ENCODE results near the gene LILRA2. TPM values are rescaled to one million over a fixed set of nuclear protein-coding genes. Genes with fewer than 3 reads are reported as not detected.

The LILRA2 gene
- not detected for total RNA-seq

GRCh38 chr19:54573330-54573872 lies at the start of gene LILRA2:
Gene LILRA2, plus strand, starts transcription at chr19:54573790. Its CDS starts 89 bp downstream, at chr19:54573879.
- Mint-ChIP-seq H3K27ac (no peak within 1 kb of the TSS), H3K27me3 (ENCODE audit: low read depth) (peaks cover 27% of the 10 kb centered on the region), H3K9me3 (ENCODE audit: insufficient read depth) (no peaks in the 10 kb centered on the region), H3K36me3 (ENCODE audit: low read depth) (no peaks in the 10 kb centered on the region), H3K4me3 (no peak within 1 kb of the TSS), H3K4me1 (ENCODE audit: low read depth) (peaks cover 23% of the 10 kb centered on the region)
- CTCF ChIA-PET, result no interaction called here
- no peak for DNase-seq
- POLR2A ChIA-PET, result no interaction called here
- peak; percentile 73 for ATAC-seq

GRCh38 chr19:54525636-54526035 lies 48.0 kb upstream of the LILRA2 start:
- peaks cover 10% of the 10 kb centered on the region for H3K36me3 Mint-ChIP-seq (ENCODE audit: low read depth)
- no peak for DNase-seq
- peaks cover 11% of the 10 kb centered on the region for H3K27me3 Mint-ChIP-seq (ENCODE audit: low read depth)
- ChIA-PET POLR2A (no interaction called here), CTCF (no interaction called here)
- H3K4me3 Mint-ChIP-seq, result no peak overlapping the region
- no peak overlapping the region for H3K27ac Mint-ChIP-seq
- no peaks in the 10 kb centered on the region for H3K9me3 Mint-ChIP-seq (ENCODE audit: insufficient read depth)
- peaks cover 48% of the 10 kb centered on the region for H3K4me1 Mint-ChIP-seq (ENCODE audit: low read depth)
- ATAC-seq, result no peak

DNA sequence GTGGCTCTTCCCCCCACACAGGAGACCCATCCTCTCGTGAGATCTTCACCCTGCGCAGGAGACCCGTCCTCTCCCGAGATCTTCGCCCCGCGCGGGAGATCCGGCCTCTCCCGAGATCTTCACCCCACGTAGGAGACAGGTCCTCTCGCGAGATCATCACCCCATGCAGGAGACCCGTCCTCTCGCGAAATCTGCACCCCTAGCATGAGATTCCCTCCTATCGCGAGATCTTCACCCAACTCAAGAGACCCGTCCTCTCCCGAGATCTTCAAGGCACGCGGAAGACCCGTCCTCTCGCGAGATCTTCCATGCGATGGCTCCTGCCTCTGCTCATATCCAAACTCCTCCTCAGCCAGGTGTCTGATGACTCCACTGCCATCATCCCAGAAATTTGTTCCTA lies 46.6 kb upstream of the LILRA2 start:
- Mint-ChIP-seq H3K27me3 (ENCODE audit: low read depth) (peaks cover 13% of the 10 kb centered on the region), H3K4me1 (ENCODE audit: low read depth) (peaks cover 42% of the 10 kb centered on the region), H3K27ac (no peak overlapping the region), H3K36me3 (ENCODE audit: low read depth) (peaks cover 10% of the 10 kb centered on the region), H3K4me3 (no peak overlapping the region), H3K9me3 (ENCODE audit: insufficient read depth) (no peaks in the 10 kb centered on the region)
- POLR2A ChIA-PET, result no interaction called here
- ATAC-seq (no peak), DNase-seq (no peak)
- CTCF ChIA-PET, result no interaction called here

DNA sequence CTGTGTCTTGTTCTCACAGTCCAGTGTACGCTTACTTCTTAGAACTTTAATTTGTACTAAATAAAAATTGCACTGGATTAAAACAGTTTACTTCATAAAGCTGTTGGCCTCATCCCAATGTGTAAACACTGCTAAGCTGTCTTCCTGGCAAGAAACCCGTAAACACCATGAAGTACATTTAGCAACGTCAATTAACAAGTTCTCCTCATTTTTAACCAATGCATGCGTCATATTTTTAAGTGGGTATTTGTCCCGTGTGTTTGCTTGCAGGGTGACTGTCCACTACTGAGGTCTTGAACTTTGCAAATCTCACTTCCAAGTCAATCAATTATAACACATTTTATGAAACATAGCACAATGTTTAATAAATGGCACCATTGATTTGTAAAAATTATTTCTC lies 42.7 kb upstream of the LILRA2 start:
- Mint-ChIP-seq H3K27ac (no peak overlapping the region), H3K4me1 (ENCODE audit: low read depth) (peaks cover 54% of the 10 kb centered on the region), H3K27me3 (ENCODE audit: low read depth) (peaks cover 28% of the 10 kb centered on the region), H3K9me3 (ENCODE audit: insufficient read depth) (no peaks in the 10 kb centered on the region), H3K4me3 (no peak overlapping the region), H3K36me3 (ENCODE audit: low read depth) (peaks cover 11% of the 10 kb centered on the region)
- DNase-seq, result no peak
- ATAC-seq, result no peak
- CTCF ChIA-PET, result no interaction called here
- POLR2A ChIA-PET, result no interaction called here

DNA sequence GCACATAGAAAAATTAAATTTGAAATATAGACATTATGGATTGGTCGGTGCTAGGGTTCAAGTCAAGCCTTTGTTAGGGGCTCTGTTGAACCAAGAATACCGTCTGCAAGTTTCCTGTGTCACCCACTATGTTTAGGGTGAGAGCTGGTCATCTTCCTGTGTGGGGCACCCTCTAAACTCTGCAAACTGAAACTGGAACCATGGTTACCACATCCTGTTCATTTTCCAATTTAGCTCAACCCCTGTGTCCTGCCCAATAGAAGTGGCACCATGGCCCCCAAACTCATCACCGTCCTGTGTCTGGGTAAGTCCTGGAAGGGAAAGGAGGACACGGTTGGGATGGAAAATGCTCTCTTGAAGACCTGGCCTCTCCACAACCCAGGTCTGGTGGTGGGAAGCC lies 41.1 kb upstream of the LILRA2 start:
- Mint-ChIP-seq H3K27me3 (ENCODE audit: low read depth) (peaks cover 34% of the 10 kb centered on the region), H3K4me3 (peak overlapping the region; percentile 69), H3K4me1 (ENCODE audit: low read depth) (peaks cover 67% of the 10 kb centered on the region), H3K36me3 (ENCODE audit: low read depth) (peaks cover 10% of the 10 kb centered on the region), H3K27ac (peak overlapping the region; percentile 88), H3K9me3 (ENCODE audit: insufficient read depth) (no peaks in the 10 kb centered on the region)
- DNase-seq, result peak; percentile 63
- ChIA-PET POLR2A (no interaction called here), CTCF (no interaction called here)
- ATAC-seq, result peak; percentile 83

DNA sequence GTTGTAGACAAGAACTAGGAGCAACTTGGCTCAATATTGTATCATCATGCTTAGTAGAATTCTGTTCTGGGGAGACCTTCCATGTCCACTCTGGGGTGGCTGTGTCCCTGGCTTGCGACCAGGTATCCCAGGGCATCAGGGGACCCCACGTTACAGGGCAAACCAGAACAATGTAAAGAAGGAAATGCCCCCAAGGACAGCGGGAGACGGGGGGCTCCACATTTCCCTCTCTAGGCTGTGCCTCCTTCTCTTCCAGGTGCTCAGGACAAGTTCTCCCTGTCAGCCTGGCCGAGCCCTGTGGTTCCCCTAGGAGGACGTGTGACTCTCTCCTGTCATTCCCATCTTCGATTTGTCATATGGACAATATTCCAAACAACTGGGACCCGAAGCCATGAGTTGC lies 40.1 kb upstream of the LILRA2 start:
- ATAC-seq, result no peak
- ChIA-PET POLR2A (no interaction called here), CTCF (no interaction called here)
- Mint-ChIP-seq H3K36me3 (ENCODE audit: low read depth) (peaks cover 11% of the 10 kb centered on the region), H3K9me3 (ENCODE audit: insufficient read depth) (no peaks in the 10 kb centered on the region), H3K27ac (peak overlapping the region; percentile 88), H3K4me3 (peak overlapping the region; percentile 69), H3K4me1 (ENCODE audit: low read depth) (peaks cover 71% of the 10 kb centered on the region), H3K27me3 (ENCODE audit: low read depth) (peaks cover 34% of the 10 kb centered on the region)
- DNase-seq, result no peak

- Mint-ChIP-seq H3K27ac (peak overlapping the region; percentile 88), H3K9me3 (ENCODE audit: insufficient read depth) (no peaks in the 10 kb centered on the region), H3K36me3 (ENCODE audit: low read depth) (peaks cover 14% of the 10 kb centered on the region), H3K27me3 (ENCODE audit: low read depth) (peaks cover 35% of the 10 kb centered on the region), H3K4me1 (ENCODE audit: low read depth) (peaks cover 68% of the 10 kb centered on the region), H3K4me3 (no peak overlapping the region)
- ChIA-PET CTCF (no interaction called here), POLR2A (no interaction called here)
- DNase-seq (no peak), ATAC-seq (no peak)
Observed at GRCh38 chr19:54534156-54534555, 39.4 kb upstream of the LILRA2 start.

GRCh38 chr19:54535601-54536000 lies 38.0 kb upstream of the LILRA2 start:
- Mint-ChIP-seq H3K4me1 (ENCODE audit: low read depth) (peaks cover 63% of the 10 kb centered on the region), H3K4me3 (no peak overlapping the region), H3K9me3 (ENCODE audit: insufficient read depth) (no peaks in the 10 kb centered on the region), H3K27ac (no peak overlapping the region), H3K27me3 (ENCODE audit: low read depth) (peaks cover 32% of the 10 kb centered on the region), H3K36me3 (ENCODE audit: low read depth) (peaks cover 18% of the 10 kb centered on the region)
- DNase-seq, result no peak
- ChIA-PET CTCF (no interaction called here), POLR2A (no interaction called here)
- ATAC-seq, result no peak

- ChIA-PET POLR2A (interaction anchor here (0.6 kb wide), 1 partner anchor 80 kb away, joined by 3 read pairs; no protein-coding TSS in a partner anchor), CTCF (no interaction called here)
- no peaks in the 10 kb centered on the region for H3K9me3 Mint-ChIP-seq (ENCODE audit: insufficient read depth)
- H3K4me3 Mint-ChIP-seq, result no peak overlapping the region
- ATAC-seq, result no peak
- peaks cover 30% of the 10 kb centered on the region for H3K27me3 Mint-ChIP-seq (ENCODE audit: low read depth)
- peaks cover 68% of the 10 kb centered on the region for H3K4me1 Mint-ChIP-seq (ENCODE audit: low read depth)
- H3K36me3 Mint-ChIP-seq (ENCODE audit: low read depth), result peaks cover 20% of the 10 kb centered on the region
- no peak for DNase-seq
- no peak overlapping the region for H3K27ac Mint-ChIP-seq
Observed at GRCh38 chr19:54536956-54537355, 36.6 kb upstream of the LILRA2 start.

GRCh38 chr19:54541712-54542111 lies 31.9 kb upstream of the LILRA2 start:
- ChIA-PET POLR2A (no interaction called here), CTCF (no interaction called here)
- H3K36me3 Mint-ChIP-seq (ENCODE audit: low read depth), result peaks cover 30% of the 10 kb centered on the region
- H3K4me3 Mint-ChIP-seq, result no peak overlapping the region
- peak overlapping the region; percentile 50 for H3K27ac Mint-ChIP-seq
- H3K27me3 Mint-ChIP-seq (ENCODE audit: low read depth), result peaks cover 11% of the 10 kb centered on the region
- H3K9me3 Mint-ChIP-seq (ENCODE audit: insufficient read depth), result peaks cover 4% of the 10 kb centered on the region
- ATAC-seq (peak; percentile 42), DNase-seq (peak; percentile 28)
- peaks cover 41% of the 10 kb centered on the region for H3K4me1 Mint-ChIP-seq (ENCODE audit: low read depth)

GRCh38 chr19:54548806-54549205 lies 24.8 kb upstream of the LILRA2 start:
- no peak for DNase-seq
- H3K4me3 Mint-ChIP-seq, result no peak overlapping the region
- ChIA-PET CTCF (no interaction called here), POLR2A (no interaction called here)
- H3K36me3 Mint-ChIP-seq (ENCODE audit: low read depth), result peaks cover under 1% of the 10 kb centered on the region
- H3K4me1 Mint-ChIP-seq (ENCODE audit: low read depth), result peaks cover 14% of the 10 kb centered on the region
- H3K27ac Mint-ChIP-seq, result no peak overlapping the region
- peaks cover 8% of the 10 kb centered on the region for H3K27me3 Mint-ChIP-seq (ENCODE audit: low read depth)
- H3K9me3 Mint-ChIP-seq (ENCODE audit: insufficient read depth), result no peaks in the 10 kb centered on the region
- ATAC-seq, result no peak

- Mint-ChIP-seq H3K27me3 (ENCODE audit: low read depth) (peaks cover 8% of the 10 kb centered on the region), H3K4me1 (ENCODE audit: low read depth) (peaks cover 14% of the 10 kb centered on the region), H3K27ac (no peak overlapping the region), H3K36me3 (ENCODE audit: low read depth) (no peaks in the 10 kb centered on the region), H3K4me3 (no peak overlapping the region), H3K9me3 (ENCODE audit: insufficient read depth) (no peaks in the 10 kb centered on the region)
- ATAC-seq, result no peak
- CTCF ChIA-PET, result no interaction called here
- POLR2A ChIA-PET, result no interaction called here
- DNase-seq, result no peak
Observed at GRCh38 chr19:54549224-54549623, 24.4 kb upstream of the LILRA2 start.

- Mint-ChIP-seq H3K9me3 (ENCODE audit: insufficient read depth) (no peaks in the 10 kb centered on the region), H3K27ac (no peak overlapping the region), H3K4me1 (ENCODE audit: low read depth) (peaks cover 12% of the 10 kb centered on the region), H3K27me3 (ENCODE audit: low read depth) (peaks cover 11% of the 10 kb centered on the region), H3K4me3 (no peak overlapping the region), H3K36me3 (ENCODE audit: low read depth) (no peaks in the 10 kb centered on the region)
- DNase-seq (peak; percentile 40), ATAC-seq (peak; percentile 39)
- ChIA-PET CTCF (no interaction called here), POLR2A (no interaction called here)
Observed at GRCh38 chr19:54551293-54551692, 22.3 kb upstream of the LILRA2 start.

Measured in activated CD8-positive, alpha-beta T cell treated with anti-CD3 and anti-CD28 coated beads, Interleukin-2, amount 10 ng/mL, durations not matched to agents 7 days and 5 days (primary cell).